ENCODE data around the gene LILRB5. TPM values are rescaled to one million over a fixed set of nuclear protein-coding genes. Genes with fewer than 3 reads are reported as not detected.
A peak's percentile ranks its signal among the peaks of the same experiment; 100 is the strongest.

Gene LILRB5
- total and polyA plus RNA-seq, 9 of the 15 experiments (the other 6 are each of a cell fraction or from before 2014, with no cell fraction given), result not detected

GRCh38 chr19:54207983-54208783, 48.9 kb downstream of the LILRB5 start (continued):
- TF ChIP-seq NR2C1 (IDR thresholded peaks at IDR 0.05) (peak; percentile 68), NR2C1 (tag; IDR thresholded peaks at IDR 0.05) (peak; percentile 88), ZNF512 (tag; IDR thresholded peaks at IDR 0.05) (no peak), DDX20 (tag; IDR thresholded peaks at IDR 0.05; ENCODE audit: low read depth) (no peak), CREB1 (IDR thresholded peaks at IDR 0.05) (no peak; the same call in 1 of the 2 replicates), CREB1 (CRISPR knock-in tag; IDR thresholded peaks at IDR 0.05) (0 out of 2 replicates have a peak, but pooled peaks have one; percentile 51), CHD1 (IDR thresholded peaks at IDR 0.05; ENCODE audit: low read length) (no peak), MAX (CRISPR knock-in tag; IDR thresholded peaks at IDR 0.05) (peak; percentile 99), RBM34 (IDR thresholded peaks at IDR 0.05; ENCODE audit: borderline replicate concordance, insufficient read depth, low read length) (no peak), KAT8 (IDR thresholded peaks at IDR 0.05; ENCODE audit: low read depth) (no peak), CHD7 (IDR thresholded peaks at IDR 0.05; ENCODE audit: low read depth, low read length) (no peak), ZBTB33 (CRISPR knock-in tag; IDR thresholded peaks at IDR 0.05) (peak; percentile 54; the same call in 1 of the 2 replicates)
